LNCaP clone FGC (cell line): ENCODE results near the gene SPEM2.

Source experiments
- DNase-seq: peaks from one replicate; pipeline ENCODE4 v3.0.0-alpha.2; 2011; ENCODE audit warnings: low read depth
- H3K4me3 ChIP-seq: 2 replicates; pipeline ENCODE4 v1.5.1; 2011; ENCODE audit warnings: mild to moderate bottlenecking, low read depth, low read length, control low read depth
- CTCF ChIP-seq: IDR thresholded peaks from 2 replicates; pipeline ENCODE4 v1.5.1; 2012; ENCODE audit warnings: mild to moderate bottlenecking; ENCODE audit not compliant: control insufficient read depth, insufficient read depth; ENCODE audit errors: extremely low read depth

The SPEM2 gene

DNA sequence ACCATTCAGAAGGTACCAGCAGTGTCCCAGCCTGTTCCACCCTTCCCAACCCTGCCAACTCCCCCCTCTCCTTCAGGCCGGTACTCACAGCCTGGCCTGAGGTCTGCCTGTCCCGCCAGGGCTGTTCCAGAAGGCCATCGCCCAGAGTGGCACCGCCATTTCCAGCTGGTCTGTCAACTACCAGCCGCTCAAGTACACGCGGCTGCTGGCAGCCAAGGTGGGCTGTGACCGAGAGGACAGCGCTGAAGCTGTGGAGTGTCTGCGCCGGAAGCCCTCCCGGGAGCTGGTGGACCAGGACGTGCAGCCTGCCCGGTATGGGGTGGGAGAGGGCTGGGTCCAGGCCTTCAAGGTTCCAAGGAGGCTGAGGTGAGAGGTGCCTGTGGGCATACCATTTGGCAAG lies 10.6 kb upstream of the SPEM2 start:
- DNase-seq, result no peak
- H3K4me3 ChIP-seq, result no peak overlapping the region
- TF ChIP-seq CTCF, result no peak

- TF ChIP-seq CTCF, result no peak
- H3K4me3 ChIP-seq, result no peak overlapping the region
- DNase-seq, result no peak
Measured at GRCh38 chr17:7415784-7416183, 9.6 kb upstream of the SPEM2 start.

- no peak for DNase-seq
- no peak overlapping the region for H3K4me3 ChIP-seq
- TF ChIP-seq CTCF, result no peak
Measured at GRCh38 chr17:7416323-7416722, 9.1 kb upstream of the SPEM2 start.

GRCh38 chr17:7417056-7417655 lies 8.3 kb upstream of the SPEM2 start:
- no peak for DNase-seq
- TF ChIP-seq CTCF, result no peak
- no peak overlapping the region for H3K4me3 ChIP-seq

DNA sequence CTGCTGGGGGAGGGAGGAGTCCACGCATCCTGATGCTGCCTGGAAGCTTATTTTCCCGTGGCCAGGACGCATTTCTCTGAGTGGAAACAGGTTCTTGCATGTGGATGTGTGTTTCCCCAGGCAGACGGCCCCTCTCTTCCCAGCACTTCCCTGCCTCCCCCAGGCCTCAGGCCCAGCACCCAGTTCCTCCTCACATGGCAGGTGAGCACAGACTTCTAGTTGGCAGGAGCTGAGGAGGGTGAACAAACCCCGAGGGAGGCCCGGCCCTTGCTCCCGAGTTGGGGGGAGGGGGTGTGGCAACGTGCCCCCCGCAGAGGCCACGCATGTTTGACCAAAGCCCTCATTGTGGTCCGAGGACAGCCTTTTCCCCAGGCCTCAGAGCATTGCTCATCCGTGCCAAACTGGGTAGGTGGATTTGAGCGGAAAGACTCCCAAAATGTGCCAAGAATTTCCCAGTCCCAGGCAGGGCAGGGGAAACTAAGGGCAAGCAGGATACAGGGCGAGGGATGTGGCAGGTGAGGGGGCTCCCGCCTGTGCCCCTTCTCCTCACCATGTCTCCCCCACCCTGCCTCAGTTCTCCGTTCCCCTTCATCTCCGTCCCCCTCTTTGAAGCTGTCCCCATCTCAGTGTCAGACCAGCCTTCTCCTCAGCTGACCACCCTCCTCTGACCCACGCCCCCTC lies 6.8 kb upstream of the SPEM2 start:
- no peak for TF ChIP-seq CTCF

DNA sequence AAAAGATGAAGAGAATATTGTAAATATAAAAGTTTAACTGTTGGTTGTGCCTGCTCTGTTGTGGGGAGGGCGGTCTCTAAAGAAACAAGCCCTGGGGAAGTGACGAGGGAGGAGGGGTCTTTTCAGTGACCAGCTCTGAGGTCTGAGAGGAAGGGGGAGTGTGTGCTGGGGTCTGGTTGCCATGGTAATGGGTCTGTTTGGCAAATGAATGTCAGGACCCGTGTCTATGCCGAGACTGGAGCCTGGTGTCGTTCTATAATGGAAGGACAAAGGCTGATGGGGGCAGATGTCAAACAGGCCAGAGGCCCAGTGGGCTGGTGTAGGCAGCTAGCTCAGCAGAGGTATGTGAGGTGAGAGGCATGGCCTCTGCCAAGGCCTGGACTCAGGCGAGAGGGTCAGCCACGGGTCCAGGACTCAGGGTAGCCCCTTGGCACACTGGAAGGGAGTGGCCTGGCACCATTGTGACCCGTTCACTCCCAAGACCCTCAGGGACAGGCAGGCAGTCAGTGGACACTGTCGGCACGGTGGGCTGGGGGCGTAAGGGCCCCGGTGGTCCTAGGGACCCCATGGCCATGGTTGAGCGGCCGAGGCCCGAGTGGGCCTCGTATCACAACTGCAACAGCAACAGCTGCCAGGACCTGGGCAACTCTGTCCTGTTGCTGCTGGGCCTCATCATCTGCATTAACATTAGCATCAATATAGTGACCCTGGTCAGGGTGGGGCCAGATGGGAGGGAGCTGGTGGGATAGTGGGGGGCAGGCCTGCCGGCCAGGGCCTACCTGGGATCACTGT lies 5.4 kb upstream of the SPEM2 start, which contains the start of gene SPEM1:
Gene SPEM1, plus strand, starts transcription at position 506 of the 792 bp plus-strand sequence. Its CDS starts 61 bp downstream, at position 567.
- H3K4me3 ChIP-seq, result no peak within 1 kb of the TSS
- no peak for TF ChIP-seq CTCF
- DNase-seq, result no peak

More for the DNA sequence above, 6.8 kb upstream of the SPEM2 start:
- DNase-seq, result no peak
- no peak overlapping the region for H3K4me3 ChIP-seq
